SW480 (cell line): ENCODE results near the gene SPIRE1.
"Not testable (repeated sequence)": the region's sequence is repeated elsewhere in the genome, so short reads cannot be mapped to it uniquely, and the experiment has no call there.

Experiments used
- DNase-seq: peaks from one replicate; pipeline ENCODE4 v3.0.0-alpha.2; 2016; ENCODE audit warnings: low spot score

The SPIRE1 gene

DNA sequence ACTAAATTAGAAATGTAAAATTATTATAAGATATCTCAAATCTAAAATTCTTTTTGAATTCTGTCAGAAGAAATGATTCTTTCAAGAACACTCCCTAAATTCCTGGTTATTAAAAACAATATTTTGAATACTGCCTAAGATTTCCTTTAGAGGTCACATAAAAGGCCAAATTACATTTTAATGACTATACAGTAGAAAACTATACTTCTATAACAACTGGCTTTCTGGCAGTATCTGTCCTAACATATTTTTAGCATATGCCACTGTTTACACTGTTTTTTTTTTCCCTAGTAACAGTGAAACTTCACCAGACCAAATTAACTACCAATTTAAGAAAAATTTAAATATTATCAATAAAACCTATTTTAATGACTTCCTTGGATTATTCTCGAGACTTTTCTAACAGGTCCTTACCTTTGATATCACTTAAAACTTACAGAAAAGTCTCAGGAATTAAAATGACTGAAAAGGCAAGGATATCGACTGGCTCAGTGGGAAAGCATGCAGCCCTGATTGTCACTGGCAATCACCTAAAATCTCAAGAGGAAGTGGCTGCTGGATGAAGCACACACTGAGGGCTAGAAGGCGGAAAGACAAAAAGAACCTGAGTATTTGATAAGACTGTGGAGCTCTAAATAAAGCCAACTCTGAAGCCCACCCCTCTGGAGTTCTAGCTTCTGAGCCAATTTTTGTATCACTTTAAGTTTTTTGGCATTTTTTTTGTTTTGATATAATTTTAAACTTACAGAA, 59.6 kb downstream of the SPIRE1 start:
- DNase-seq = no peak

- DNase-seq = peak; percentile 39
Observed at GRCh38 chr18:12597760-12598159, 60.1 kb downstream of the SPIRE1 start.

GRCh38 chr18:12595571-12596255, 62.2 kb downstream of the SPIRE1 start:
- no peak for DNase-seq

DNA sequence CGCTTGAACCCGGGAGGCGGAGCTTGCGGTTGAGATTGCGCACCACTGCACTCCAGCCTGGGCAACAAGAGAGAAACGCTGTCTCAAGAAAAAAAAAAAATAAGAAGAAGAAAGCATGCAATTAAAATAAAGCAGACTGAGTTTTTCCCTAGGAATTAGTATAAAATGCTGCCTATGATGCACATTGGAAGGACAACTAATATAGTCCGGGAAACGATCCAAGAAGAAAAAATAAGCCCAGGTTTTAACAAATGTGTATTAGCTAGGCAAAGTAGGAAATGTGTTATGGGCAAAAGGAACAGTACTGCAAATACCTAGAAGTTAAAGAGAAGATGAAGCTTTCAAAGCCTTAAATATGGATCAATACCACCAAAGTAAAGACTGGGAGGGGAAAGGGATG, 64.0 kb downstream of the SPIRE1 start:
- DNase-seq = no peak

DNA sequence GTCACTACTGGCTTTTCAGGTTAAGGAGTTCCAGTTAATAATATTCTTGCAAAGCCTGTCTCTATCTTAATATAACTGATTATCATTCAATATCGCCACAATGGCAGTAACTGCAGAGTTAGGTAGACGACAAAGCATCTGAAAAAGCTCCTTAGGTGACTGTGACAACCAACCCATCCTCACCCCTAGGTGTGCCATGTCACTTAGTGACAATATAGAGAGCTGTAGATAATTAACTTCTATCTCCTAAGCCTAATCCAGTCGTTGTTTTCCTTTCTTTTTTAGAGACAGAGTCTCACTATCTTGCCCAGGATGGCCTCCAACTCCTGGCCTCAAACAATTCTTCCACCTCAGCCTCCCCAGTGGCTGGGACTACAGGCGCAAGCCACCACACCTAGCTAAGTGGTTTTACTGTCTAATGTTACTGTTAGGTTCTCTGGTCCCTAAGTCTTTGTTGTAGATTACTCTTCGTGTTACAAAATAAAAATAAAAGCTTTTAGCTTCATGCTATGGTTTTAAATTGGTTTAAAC, 65.2 kb downstream of the SPIRE1 start:
- no peak for DNase-seq

DNA sequence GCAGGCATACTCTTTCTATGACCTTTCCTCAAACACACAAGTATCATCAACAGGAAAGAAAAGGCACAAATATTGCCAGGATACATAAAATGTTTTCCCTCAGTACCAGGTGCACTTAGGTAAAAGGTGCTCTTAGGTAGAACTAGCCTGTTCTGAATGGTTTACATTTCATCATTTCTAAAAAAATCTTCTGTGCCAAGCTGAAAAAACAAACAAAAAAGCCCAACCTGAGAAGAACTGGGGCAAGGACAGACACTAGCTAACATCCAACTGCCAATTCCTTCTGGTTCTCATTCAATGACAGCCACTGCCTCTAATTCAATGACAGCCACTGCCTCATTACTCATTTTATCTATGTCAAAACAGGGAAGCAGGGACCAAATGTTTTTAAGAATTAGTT, 68.5 kb downstream of the SPIRE1 start:
- no peak for DNase-seq

GRCh38 chr18:12586956-12587355, 71.0 kb downstream of the SPIRE1 start:
- no peak for DNase-seq

- no peak for DNase-seq
Observed at GRCh38 chr18:12585218-12585617, 72.7 kb downstream of the SPIRE1 start.

GRCh38 chr18:12580630-12581342, 77.1 kb downstream of the SPIRE1 start:
- no peak for DNase-seq

DNA sequence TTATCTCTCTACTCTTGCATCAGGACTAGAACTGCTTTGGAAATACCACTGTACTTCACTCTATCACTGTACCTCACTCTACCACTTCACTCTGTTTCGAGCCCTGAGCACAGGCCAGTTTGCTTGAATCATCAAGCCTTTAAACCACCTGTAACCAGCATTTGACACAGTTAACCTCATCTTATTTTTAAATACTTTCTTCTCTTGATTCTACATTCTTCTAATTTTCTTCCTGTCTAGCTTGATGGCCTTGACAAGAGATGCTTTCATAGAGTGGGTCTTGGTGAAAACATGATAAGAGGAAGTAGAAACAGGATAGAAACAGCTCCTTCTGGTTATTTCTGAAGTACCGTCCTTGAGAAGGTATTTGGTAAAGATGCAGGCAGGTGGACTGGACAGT, 78.1 kb downstream of the SPIRE1 start:
- DNase-seq = no peak

DNA sequence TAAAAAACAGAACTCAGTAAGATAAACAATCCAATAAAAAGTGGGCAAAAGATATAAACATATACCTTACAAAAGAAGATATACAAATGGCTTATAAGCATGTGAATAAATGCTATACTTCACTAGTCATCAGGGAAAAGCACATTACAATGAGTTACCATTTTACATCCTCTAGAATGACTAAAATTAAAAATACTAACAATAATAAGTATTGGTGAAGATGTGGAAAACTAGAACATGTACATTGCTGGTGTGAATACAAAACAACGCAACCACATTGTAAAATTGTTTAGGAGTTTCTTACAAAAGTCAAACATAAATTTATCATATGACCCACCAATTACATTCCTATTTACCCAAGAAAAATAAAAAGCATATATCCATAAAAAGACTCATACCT, 80.1 kb downstream of the SPIRE1 start:
- DNase-seq = no peak

DNA sequence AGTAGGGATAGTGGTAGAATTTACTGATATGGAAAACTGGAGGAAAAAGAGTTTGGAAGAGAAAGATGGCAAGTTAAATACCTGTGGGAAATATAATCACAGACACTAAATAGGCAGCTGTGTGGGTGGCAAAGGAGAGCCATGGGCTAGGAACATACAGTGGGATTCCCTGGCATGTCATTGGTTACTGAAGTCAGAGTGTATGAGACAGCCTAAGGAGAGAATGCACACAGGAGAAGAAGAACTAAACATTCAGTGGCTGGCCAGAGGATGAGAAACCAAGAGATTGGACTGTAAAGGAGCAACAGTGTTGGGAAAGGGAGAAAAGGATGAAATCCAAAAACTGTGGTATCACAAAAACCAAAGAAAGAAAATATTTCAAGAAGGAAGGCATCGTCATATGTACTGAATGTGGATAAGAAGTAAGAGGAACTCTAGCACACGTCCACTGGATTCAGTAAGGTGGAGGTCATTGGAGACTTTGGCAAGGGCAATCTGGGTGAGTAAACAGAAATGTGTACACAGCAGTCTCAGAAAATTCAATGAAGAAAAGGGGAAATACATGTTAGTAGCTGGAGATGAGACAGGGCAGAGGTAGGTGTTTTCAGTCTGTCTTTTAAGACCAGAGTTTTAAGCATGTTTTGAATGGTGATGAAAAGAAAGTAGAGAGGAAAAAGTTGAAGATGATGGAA, 83.3 kb downstream of the SPIRE1 start:
- no peak for DNase-seq

DNA sequence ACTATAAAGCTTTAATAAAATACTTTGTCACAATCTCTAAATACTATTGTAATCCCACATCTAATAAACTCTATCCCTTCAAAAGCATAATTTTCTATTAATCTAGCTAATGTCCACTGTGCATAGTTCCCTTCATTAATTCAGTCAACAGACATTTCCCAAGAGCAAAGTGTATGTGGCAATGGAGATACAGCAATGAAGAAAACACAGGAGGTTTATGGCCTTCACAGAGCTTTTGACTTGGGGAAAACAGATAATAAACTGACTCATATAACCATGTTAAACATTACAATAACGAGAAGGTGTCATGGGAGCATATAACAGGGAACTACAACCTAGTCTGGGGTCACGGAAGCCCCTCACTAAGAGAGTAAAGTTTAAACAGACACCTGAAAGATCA, 86.3 kb downstream of the SPIRE1 start:
- DNase-seq = no peak

GRCh38 chr18:12569791-12570190, 88.1 kb downstream of the SPIRE1 start:
- no peak for DNase-seq

DNA sequence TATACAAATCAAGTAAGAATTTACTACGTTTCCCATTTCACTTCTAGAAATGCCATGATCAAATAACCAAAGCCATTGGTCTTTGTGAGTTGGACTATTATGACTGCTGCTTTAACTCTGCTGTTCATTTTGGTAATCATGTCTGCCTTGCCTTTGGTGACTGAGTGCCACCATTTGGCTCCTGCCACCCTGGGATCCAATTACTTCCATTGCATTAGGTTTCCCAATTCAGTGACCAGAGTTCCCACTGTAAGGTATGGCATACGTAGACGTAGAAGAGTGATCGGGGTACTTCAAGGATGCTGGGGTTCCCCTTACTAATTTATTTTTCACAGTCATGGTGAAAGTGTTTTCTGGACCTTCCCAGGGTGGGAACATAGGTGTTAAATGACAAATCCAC, 90.1 kb downstream of the SPIRE1 start:
- no peak for DNase-seq

DNA sequence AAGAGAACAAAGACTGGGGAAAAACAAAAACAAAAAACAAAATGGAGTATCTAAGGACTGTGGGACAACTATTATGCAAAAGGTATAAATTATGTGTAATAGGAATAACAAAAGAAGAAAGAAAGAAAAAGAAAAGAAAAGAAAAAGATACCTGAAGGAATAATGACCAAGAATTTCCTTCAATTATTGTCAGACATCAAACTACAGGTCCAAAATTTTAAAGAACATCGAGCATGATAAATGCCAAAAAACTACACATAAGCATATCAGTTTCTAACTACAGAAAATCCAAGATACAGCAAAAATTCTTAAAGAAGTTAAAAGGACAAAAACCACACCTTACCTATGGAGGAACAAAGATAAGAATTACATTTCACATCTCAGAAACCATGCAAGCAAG, 93.0 kb downstream of the SPIRE1 start:
- DNase-seq = no peak

- no peak for DNase-seq
Observed at GRCh38 chr18:12564378-12564777, 93.5 kb downstream of the SPIRE1 start.

GRCh38 chr18:12560600-12560999, 97.3 kb downstream of the SPIRE1 start:
- DNase-seq = not testable (repeated sequence)

DNA sequence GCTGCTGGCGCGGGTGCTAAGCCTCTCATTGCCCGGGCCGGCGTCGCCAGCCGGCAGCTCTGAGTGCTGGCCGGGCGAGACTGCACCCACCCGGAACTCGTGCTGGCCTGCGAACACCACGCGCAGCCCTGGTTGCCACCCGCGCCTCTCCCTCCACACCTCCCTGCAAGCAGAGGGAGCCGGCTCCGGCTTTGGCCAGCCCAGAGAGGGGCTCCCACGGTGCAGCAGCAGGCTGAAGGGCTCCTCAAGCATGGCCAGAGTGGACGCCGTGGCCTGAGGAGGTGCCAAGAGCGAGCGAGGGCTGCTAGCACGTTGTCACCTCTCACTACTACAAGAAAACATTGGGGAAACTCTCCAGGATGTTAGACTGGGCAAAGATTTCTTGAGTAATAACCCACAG, 98.6 kb downstream of the SPIRE1 start:
- DNase-seq = no peak

DNA sequence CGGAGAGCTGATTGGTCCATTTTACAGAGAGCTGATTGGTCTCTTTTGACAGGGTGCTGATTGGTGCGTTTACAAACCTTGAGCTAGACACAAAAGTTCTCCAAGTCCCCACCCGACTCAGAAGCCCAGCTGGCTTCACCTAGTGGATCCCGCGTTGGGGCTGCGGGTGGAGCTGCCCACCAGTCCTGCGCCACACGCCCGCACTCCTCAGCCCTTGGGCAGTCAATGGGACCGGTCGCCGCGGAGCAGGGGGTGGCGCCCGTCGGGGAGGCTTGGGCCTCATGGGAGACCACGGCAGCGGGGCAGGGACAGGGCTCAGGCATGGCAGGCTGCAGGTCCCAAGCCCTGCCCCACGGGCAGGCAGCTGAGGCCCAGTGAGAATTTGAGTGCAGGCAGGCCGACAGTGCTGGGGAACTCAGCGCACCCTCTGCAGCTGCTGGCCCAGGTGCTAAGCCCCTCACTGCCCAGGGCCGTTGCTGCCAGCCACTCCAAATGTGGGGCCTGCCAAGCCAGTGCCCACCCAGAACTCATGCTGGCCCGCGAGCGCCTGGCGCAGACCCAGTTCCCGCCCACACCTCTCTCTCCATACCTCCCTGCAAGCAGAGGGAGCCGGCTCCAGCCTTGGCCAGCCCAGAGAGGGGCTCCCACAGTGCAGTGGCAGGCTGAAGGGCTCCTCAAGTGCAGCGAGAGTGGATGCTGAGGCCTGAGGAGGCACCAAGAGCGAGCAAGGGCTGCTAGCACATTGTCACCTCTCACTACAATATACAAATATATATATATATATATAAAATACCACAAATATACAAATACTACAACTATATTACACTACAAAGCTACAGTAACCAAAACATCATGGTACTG, 100.7 kb downstream of the SPIRE1 start:
- DNase-seq = no peak

DNA sequence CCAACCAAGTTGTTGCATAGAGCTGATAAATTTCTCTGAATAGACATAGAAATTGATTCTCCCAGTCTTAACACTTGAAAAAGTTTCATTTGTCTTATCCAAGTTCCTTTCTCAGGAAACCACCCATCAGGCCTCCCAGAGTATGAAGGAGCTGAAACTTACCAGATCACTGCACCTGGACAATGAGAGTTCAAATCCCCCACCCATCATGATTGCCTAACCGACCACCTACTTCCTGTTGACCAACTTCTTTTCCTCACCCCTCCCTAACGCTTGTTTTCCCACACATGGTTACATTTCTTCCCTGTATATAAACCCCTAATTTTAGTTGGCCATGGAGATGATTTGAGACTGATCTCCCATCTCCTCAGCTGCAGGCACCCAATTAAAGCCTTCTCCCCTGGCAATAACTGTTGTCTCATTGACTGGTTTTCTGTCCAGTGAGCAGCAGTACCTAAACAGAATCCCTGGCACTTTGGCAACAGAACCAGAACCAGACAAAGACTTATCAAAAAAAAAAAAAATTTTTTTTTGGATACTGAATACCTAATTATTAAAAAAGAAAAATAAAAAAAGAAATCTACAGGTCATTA, 103.0 kb downstream of the SPIRE1 start:
- DNase-seq = no peak
